Body of pancreas (tissue), 4 donors: ENCODE data around the gene ATP9B. TPM values are rescaled to one million over a fixed set of nuclear protein-coding genes. Genes with fewer than 3 reads are reported as not detected.

Experiments
- ATAC-seq: fragments of 150-250 bp; one replicate; pipeline ENCODE4 v1.9.1; 2016
- DNase-seq, 4 donors: peaks; one replicate each; pipeline ENCODE4 v3.0.0-alpha.2; 2019
- H3K27ac ChIP-seq, 4 donors: fragments of 200-600 bp; sonication (generic); 1 replicate in 3 of 4; 2 replicates in 1 of 4; pipeline versions ENCODE4 v1.5.1 to v1.6.1; 2016 to 2019; ENCODE audit warnings: mild to moderate bottlenecking in 1 of 4, mixed read lengths in 1 of 4, moderate library complexity in 1 of 4
- H3K27me3 ChIP-seq, 2 donors: fragments of 200-600 bp; sonication (generic); one replicate each; pipeline ENCODE4 v1.6.0; 2016; ENCODE audit warnings: mild to moderate bottlenecking in 1 of 2
- H3K36me3 ChIP-seq, 2 donors: fragments of 200-600 bp; sonication (generic); replicated peaks in 1 of 2; 2 replicates each; pipeline ENCODE4 v1.5.1; 2016; ENCODE audit warnings: low read depth in 2 of 2; ENCODE audit not compliant: insufficient read depth in 1 of 2
- H3K4me1 ChIP-seq: fragments of 200-600 bp; sonication (generic); one replicate; pipeline ENCODE4 v1.6.0; 2016
- H3K4me3 ChIP-seq, 2 donors: fragments of 200-600 bp; sonication (generic); 1 replicate in 1 of 2; 2 replicates in 1 of 2; pipeline ENCODE4 v1.5.1; 2016 to 2019
- H3K9me3 ChIP-seq, 3 donors: fragments of 200-600 bp; sonication (generic); 1 replicate in 2 of 3; 2 replicates in 1 of 3; pipeline ENCODE4 v1.5.1; 2016
- POLR2A ChIP-seq, 3 donors: fragments of 450-650 bp; IDR thresholded peaks; one replicate each; pipeline ENCODE4 v1.6.1; 2016; ENCODE audit warnings: antibody characterized with exemption in 3 of 3, mild to moderate bottlenecking in 2 of 3
- WGBS, 2 donors: methylation state at CpG; one replicate each; pipeline ENCODE4 v1.1.5; 2017; 5-methylcytosine and 5-hydroxymethylcytosine counted together
- intact Hi-C: fragments of 100-400 bp; cut with DNase I; formaldehyde crosslinking; loops from one replicate; pipeline ENCODE4 v1.15.1; 2023
- total RNA-seq, 2 donors: library from RNA; depleted of rRNA; stranded (reverse); fragments of >200 nt; gene quantifications; one replicate each; pipeline ENCODE4 v1.1.0, GENCODE V29; 2016
- TF ChIP-seq, protein P1 (sequence below), 7 experiments: fragments of 450-650 bp in 4 of 7; fragments of 200-600 bp in 3 of 7; sonication (generic) in 3 of 7; IDR thresholded peaks; one replicate each; pipeline ENCODE4 v1.5.1; 2016 to 2019; ENCODE audit warnings: antibody characterized with exemption in 7 of 7

The ATP9B gene
- total RNA-seq, 2 donors from 2014 or later, result 19.7 to 21.1 TPM

- intact Hi-C loops, result no loop called here
- Histone ChIP-seq H3K27me3 (peaks cover 0 to 30% of the 10 kb centered on the region in 2 donors), H3K27ac (no peak overlapping the region), H3K4me3 (no peak overlapping the region), H3K36me3 (no peaks in the 10 kb centered on the region), H3K9me3 (no peaks in the 10 kb centered on the region), H3K4me1 (no peaks in the 10 kb centered on the region)
- no peak for ATAC-seq
- DNase-seq, result peak in 1 of 4 donors; percentile 6
- no peak for TF ChIP-seq POLR2A (IDR thresholded peaks at IDR 0.05)
- TF ChIP-seq, protein P1, sequence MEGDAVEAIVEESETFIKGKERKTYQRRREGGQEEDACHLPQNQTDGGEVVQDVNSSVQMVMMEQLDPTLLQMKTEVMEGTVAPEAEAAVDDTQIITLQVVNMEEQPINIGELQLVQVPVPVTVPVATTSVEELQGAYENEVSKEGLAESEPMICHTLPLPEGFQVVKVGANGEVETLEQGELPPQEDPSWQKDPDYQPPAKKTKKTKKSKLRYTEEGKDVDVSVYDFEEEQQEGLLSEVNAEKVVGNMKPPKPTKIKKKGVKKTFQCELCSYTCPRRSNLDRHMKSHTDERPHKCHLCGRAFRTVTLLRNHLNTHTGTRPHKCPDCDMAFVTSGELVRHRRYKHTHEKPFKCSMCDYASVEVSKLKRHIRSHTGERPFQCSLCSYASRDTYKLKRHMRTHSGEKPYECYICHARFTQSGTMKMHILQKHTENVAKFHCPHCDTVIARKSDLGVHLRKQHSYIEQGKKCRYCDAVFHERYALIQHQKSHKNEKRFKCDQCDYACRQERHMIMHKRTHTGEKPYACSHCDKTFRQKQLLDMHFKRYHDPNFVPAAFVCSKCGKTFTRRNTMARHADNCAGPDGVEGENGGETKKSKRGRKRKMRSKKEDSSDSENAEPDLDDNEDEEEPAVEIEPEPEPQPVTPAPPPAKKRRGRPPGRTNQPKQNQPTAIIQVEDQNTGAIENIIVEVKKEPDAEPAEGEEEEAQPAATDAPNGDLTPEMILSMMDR (IDR thresholded peaks at IDR 0.05), result no peak
- WGBS, 2 donors, result 15 to 18% methylated on average over 6 to 11 of the region's 11 CpGs
Observed at GRCh38 chr18:79387615-79388014, 318.4 kb downstream of the ATP9B start.

DNA sequence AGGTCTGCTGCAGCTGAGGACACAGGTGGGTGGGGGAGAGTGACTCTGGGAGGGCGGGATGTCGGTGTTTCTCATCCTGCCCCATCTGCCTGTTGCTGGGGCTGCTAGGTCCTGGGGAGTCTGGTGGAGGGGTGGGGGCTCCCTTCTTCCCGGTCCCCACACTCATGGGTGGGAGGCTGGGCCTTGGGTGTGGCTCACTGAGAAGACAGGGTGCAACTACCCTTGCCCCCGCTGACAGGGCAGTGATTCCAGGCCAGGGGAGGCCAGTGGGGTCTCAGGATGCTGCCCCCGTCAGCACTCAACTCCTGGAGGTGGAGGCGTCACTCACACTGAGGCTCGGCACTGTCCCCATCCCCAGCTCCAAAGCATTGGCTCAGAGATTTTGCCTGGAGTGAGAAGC lies 318.8 kb downstream of the ATP9B start:
- intact Hi-C loops, result no loop called here
- DNase-seq (no peak), ATAC-seq (no peak)
- Histone ChIP-seq H3K9me3 (no peaks in the 10 kb centered on the region), H3K27me3 (peaks cover 0 to 30% of the 10 kb centered on the region in 2 donors), H3K36me3 (no peaks in the 10 kb centered on the region), H3K27ac (no peak overlapping the region), H3K4me3 (no peak overlapping the region), H3K4me1 (peaks cover 3% of the 10 kb centered on the region)
- TF ChIP-seq POLR2A (IDR thresholded peaks at IDR 0.05), result no peak
- TF ChIP-seq, protein P1 (IDR thresholded peaks at IDR 0.05), result no peak
- 32 to 33% methylated on average over 5 to 7 of the region's 7 CpGs for WGBS, 2 donors

- Histone ChIP-seq H3K27ac (no peak overlapping the region), H3K27me3 (peaks cover 0 to 32% of the 10 kb centered on the region in 2 donors), H3K9me3 (no peaks in the 10 kb centered on the region), H3K4me3 (no peak overlapping the region), H3K4me1 (peaks cover 13% of the 10 kb centered on the region), H3K36me3 (no peaks in the 10 kb centered on the region)
- ATAC-seq, result no peak
- WGBS, 2 donors, result 37 to 47% methylated on average over 4 of the region's 4 CpGs
- intact Hi-C loops, result no loop called here
- TF ChIP-seq, protein P1 (IDR thresholded peaks at IDR 0.05), result no peak
- no peak for TF ChIP-seq POLR2A (IDR thresholded peaks at IDR 0.05)
- DNase-seq, result peak in 1 of 4 donors; percentile 3
Observed at GRCh38 chr18:79389689-79390088, 320.5 kb downstream of the ATP9B start.

DNA sequence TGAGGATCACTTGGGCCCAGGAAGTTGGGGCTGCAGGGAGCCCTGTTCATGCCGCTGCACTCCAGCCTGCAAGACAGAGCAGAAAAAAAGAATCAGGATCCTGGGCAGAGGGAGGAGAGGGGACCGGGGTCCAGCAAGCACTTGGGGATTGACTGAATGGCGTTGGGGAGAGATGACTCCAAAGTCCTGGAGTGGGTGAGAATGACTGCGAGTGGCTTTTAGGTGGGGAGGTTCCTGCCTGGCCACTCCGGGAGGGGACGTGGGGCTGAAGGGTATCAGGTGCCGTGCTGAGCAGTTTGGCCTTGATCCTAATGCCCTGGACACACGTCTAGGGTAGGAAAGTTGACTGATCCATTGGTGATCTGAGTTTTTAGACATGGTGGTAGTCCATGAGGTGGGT lies 323.0 kb downstream of the ATP9B start:
- H3K27ac ChIP-seq, result no peak overlapping the region
- peaks cover 0 to 34% of the 10 kb centered on the region in 2 donors for H3K27me3 ChIP-seq
- WGBS, 2 donors, result 55 to 64% methylated on average over 8 of the region's 8 CpGs
- H3K4me1 ChIP-seq, result peaks cover 30% of the 10 kb centered on the region
- no peaks in the 10 kb centered on the region for H3K36me3 ChIP-seq
- no peak overlapping the region for H3K4me3 ChIP-seq
- no peaks in the 10 kb centered on the region for H3K9me3 ChIP-seq
- intact Hi-C loops, result no loop called here
- DNase-seq, result no peak
- no peak for ATAC-seq
- no peak for TF ChIP-seq POLR2A (IDR thresholded peaks at IDR 0.05)
- TF ChIP-seq, protein P1 (IDR thresholded peaks at IDR 0.05), result no peak

DNA sequence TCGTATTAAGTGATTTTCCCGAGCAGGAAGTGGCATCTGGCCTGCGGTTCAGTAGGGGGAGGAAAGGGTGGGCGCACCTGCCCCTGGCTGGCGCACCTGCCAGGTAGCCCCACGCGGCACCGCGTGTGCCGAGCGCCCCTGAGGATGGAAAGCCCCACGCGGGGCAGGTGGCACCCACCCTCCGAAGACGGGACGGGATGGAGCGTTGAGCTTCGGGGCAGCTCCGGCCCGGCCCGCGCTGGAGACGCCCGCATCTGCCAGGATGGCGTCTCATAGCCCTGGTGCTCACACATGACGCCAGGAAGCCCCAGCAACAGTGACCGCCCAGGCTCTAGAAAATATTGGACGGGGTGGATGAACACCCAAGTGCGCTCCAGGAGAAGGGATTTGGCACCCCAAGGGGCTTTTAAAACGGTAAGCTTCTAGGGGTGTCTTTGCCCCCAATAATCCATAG lies 324.0 kb downstream of the ATP9B start:
- peak overlapping the region in 3 of 4 donors; percentile 66 to 83 (median 82) for H3K27ac ChIP-seq
- DNase-seq (no peak), ATAC-seq (no peak)
- H3K36me3 ChIP-seq, result no peaks in the 10 kb centered on the region
- no peak for TF ChIP-seq POLR2A (IDR thresholded peaks at IDR 0.05)
- TF ChIP-seq, protein P1 (IDR thresholded peaks at IDR 0.05), result no peak
- intact Hi-C loops, result no loop called here
- H3K9me3 ChIP-seq, result no peaks in the 10 kb centered on the region
- H3K4me3 ChIP-seq, result no peak overlapping the region
- peaks cover 0 to 28% of the 10 kb centered on the region in 2 donors for H3K27me3 ChIP-seq
- 3% methylated on average over 14 to 30 of the region's 30 CpGs for WGBS, 2 donors
- H3K4me1 ChIP-seq, result peaks cover 30% of the 10 kb centered on the region
